ENCODE data around the gene FBN1.

GRCh38 chr15:48381861-48382260 is 263.6 kb downstream of the FBN1 start:
- no peak for TF ChIP-seq CTCF (IDR thresholded peaks at IDR 0.05; ENCODE audit: extremely low read depth in 1 of 2, insufficient read depth in 1 of 2, low read depth in 1 of 2, low read length in 2 of 2)
- no peak for TF ChIP-seq POLR2A (IDR thresholded peaks at IDR 0.05; ENCODE audit: low read depth, low read length)
- no peak for TF ChIP-seq EZH2 (IDR thresholded peaks at IDR 0.05; ENCODE audit: borderline replicate concordance, low read depth, low read length, severe bottlenecking)
- TF ChIP-seq POLR2AphosphoS5 (IDR thresholded peaks at IDR 0.05; ENCODE audit: insufficient read depth, low read depth, low read length) = no peak
- no peak for TF ChIP-seq JUN (IDR thresholded peaks at IDR 0.05; ENCODE audit: borderline replicate concordance, insufficient read depth, insufficient read length, low read depth)
- TF ChIP-seq MAX (IDR thresholded peaks at IDR 0.05; ENCODE audit: insufficient read depth, insufficient read length) = no peak
- TF ChIP-seq FOS (IDR thresholded peaks at IDR 0.05; ENCODE audit: borderline replicate concordance, insufficient read depth, low read length) = no peak
- no peak for TF ChIP-seq MYC (IDR thresholded peaks at IDR 0.05; ENCODE audit: low read depth, low read length)
- TF ChIP-seq GATA2 (IDR thresholded peaks at IDR 0.05; ENCODE audit: insufficient read depth, insufficient read length, low read depth, low read length) = no peak

All from endothelial cell of umbilical vein (primary cell).